ENCODE data around the gene PPM1L. TPM values are rescaled to one million over a fixed set of nuclear protein-coding genes. Genes with fewer than 3 reads are reported as not detected.

Gene PPM1L
- total and polyA plus RNA-seq, 2 donors (not counting 1 experiment from before 2014, with no cell fraction given), result 0.33 to 2.5 TPM

DNA sequence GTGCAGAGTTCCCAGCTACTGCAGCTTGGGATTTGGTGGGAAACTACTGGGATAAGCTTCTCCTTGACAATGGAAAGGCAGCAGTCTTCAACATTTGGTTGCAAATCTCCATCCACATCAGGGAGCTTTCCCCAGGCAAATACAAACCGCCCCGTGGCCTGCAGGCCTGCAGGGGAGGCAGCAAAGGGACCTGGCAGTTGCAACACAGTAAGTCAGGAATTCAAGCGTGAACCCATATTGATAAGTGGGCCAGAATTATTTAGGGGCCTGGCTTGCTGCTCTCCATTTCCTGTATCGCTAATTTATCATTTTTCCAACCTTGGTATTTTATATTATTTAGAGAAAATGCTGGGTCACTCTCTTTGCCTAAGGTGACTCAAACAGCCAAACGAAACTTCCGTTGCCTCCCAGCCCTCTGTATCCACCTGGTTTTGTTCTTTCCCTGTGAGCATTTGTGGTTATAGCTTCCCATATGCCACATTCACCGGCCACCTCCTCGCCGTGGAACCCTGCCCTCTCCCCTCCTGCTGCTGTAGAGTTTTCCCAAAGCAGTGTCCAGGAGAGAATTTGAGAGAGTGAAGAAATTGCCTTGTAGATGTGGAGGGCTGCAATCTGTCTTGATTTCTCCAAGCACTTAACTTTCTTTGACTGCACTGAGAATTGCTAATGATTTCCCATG lies 314.4 kb downstream of the PPM1L start:
- Histone ChIP-seq H3K4me1 (ENCODE audit: control insufficient read depth, extremely low read depth, insufficient read depth, low read length) (no peaks in the 10 kb centered on the region), H4K20me1 (ENCODE audit: control insufficient read depth, extremely low read depth, insufficient read depth, low read length) (no peaks in the 10 kb centered on the region), H3K4me2 (ENCODE audit: extremely low read depth, insufficient read depth, low read length) (no peak overlapping the region), H3K9me3 (ENCODE audit: control insufficient read depth, insufficient read depth, low read depth, low read length) (no peaks in the 10 kb centered on the region), H3K4me3 (replicated peaks in 1 of 4; ENCODE audit: control extremely low read depth in 1 of 4, insufficient read depth in 1 of 4, low read depth in 3 of 4, low read length in 4 of 4) (no peak overlapping the region), H3K79me2 (ENCODE audit: control insufficient read depth, insufficient read depth, low read length) (no peaks in the 10 kb centered on the region), H3K9ac (ENCODE audit: insufficient read depth, low read length) (no peak overlapping the region), H3K27me3 (ENCODE audit: control insufficient read depth, insufficient read depth, low read length) (no peaks in the 10 kb centered on the region), H3K36me3 (ENCODE audit: control insufficient read depth, insufficient read depth, low read length) (no peaks in the 10 kb centered on the region), H3K27ac (ENCODE audit: insufficient read depth, low read length) (no peak overlapping the region), H2AFZ (ENCODE audit: low read length) (no peak overlapping the region)
- TF ChIP-seq, protein P1, sequence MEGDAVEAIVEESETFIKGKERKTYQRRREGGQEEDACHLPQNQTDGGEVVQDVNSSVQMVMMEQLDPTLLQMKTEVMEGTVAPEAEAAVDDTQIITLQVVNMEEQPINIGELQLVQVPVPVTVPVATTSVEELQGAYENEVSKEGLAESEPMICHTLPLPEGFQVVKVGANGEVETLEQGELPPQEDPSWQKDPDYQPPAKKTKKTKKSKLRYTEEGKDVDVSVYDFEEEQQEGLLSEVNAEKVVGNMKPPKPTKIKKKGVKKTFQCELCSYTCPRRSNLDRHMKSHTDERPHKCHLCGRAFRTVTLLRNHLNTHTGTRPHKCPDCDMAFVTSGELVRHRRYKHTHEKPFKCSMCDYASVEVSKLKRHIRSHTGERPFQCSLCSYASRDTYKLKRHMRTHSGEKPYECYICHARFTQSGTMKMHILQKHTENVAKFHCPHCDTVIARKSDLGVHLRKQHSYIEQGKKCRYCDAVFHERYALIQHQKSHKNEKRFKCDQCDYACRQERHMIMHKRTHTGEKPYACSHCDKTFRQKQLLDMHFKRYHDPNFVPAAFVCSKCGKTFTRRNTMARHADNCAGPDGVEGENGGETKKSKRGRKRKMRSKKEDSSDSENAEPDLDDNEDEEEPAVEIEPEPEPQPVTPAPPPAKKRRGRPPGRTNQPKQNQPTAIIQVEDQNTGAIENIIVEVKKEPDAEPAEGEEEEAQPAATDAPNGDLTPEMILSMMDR (conservative IDR thresholded peaks at IDR 0.05 in 1 of 2, IDR thresholded peaks at IDR 0.05 in 1 of 2; ENCODE audit: low read depth in 1 of 2, low read length in 2 of 2), result no peak
- no peak for TF ChIP-seq EZH2 (IDR thresholded peaks at IDR 0.05; ENCODE audit: low read length, missing control alignments)
- no peak for DNase-seq (ENCODE audit: low read depth in 2 of 2)

DNA sequence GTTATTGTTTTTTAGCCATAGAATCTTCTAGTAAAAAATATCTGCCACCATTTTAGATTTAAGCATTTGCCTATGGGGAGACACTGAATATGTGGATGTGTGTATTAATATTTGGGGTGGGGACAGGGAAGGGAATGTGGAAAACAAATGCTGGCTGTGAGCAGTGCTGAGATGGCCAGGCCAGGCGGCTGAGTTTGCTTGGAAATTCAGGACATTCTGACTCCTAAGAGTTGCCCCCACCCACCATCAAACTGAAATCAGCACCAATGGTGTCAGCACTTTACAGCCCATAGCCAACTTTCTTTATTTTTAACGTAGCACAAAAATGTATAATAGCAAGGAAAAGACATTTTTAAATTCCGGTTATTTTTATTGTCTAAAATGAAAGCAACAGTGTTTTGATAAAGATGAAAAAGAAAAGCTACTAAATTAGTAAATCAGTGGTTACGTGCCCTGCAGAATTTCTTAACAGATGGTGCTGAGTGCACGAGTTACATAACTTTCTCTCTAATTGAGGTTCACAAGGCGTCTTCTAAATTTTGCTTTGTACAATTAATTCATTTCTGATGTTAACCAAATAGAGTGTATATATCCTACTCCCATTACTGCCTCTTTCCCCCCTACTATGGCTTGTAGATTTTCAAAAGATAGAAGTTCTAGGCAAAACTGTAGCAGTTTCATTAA lies 315.1 kb downstream of the PPM1L start:
- Histone ChIP-seq H3K36me3 (ENCODE audit: control insufficient read depth, insufficient read depth, low read length) (no peaks in the 10 kb centered on the region), H3K4me1 (ENCODE audit: control insufficient read depth, extremely low read depth, insufficient read depth, low read length) (no peaks in the 10 kb centered on the region), H3K79me2 (ENCODE audit: control insufficient read depth, insufficient read depth, low read length) (no peaks in the 10 kb centered on the region), H3K27me3 (ENCODE audit: control insufficient read depth, insufficient read depth, low read length) (no peaks in the 10 kb centered on the region), H3K4me3 (replicated peaks in 1 of 4; ENCODE audit: control extremely low read depth in 1 of 4, insufficient read depth in 1 of 4, low read depth in 3 of 4, low read length in 4 of 4) (no peak overlapping the region), H3K9ac (ENCODE audit: insufficient read depth, low read length) (no peak overlapping the region), H3K27ac (ENCODE audit: insufficient read depth, low read length) (no peak overlapping the region), H3K4me2 (ENCODE audit: extremely low read depth, insufficient read depth, low read length) (no peak overlapping the region), H2AFZ (ENCODE audit: low read length) (no peak overlapping the region), H4K20me1 (ENCODE audit: control insufficient read depth, extremely low read depth, insufficient read depth, low read length) (no peaks in the 10 kb centered on the region), H3K9me3 (ENCODE audit: control insufficient read depth, insufficient read depth, low read depth, low read length) (no peaks in the 10 kb centered on the region)
- no peak for DNase-seq (ENCODE audit: low read depth in 2 of 2)
- no peak for TF ChIP-seq EZH2 (IDR thresholded peaks at IDR 0.05; ENCODE audit: low read length, missing control alignments)
- TF ChIP-seq, protein P1 (conservative IDR thresholded peaks at IDR 0.05 in 1 of 2, IDR thresholded peaks at IDR 0.05 in 1 of 2; ENCODE audit: low read depth in 1 of 2, low read length in 2 of 2), result no peak

DNA sequence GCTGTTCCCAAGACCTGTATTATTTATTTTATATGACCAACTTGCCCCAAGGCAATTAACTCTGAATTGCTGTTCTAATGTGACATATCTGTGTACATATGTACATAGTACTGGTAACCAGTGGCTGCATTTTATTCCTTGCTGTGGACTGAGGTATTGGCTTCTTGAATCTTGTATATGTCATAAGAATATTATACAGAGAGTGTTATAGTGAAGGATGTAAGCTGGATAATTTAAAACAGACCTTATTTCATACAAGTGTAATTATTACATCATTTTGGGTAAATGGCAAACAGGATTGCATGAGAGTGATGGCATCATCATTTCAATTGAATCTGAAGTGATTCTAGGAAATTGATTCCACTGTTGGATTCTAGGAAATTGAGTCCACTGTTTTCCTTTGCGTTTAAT lies 316.2 kb downstream of the PPM1L start:
- H4K20me1 ChIP-seq (ENCODE audit: control insufficient read depth, extremely low read depth, insufficient read depth, low read length), result no peaks in the 10 kb centered on the region
- no peaks in the 10 kb centered on the region for H3K27me3 ChIP-seq (ENCODE audit: control insufficient read depth, insufficient read depth, low read length)
- H3K79me2 ChIP-seq (ENCODE audit: control insufficient read depth, insufficient read depth, low read length), result no peaks in the 10 kb centered on the region
- no peak overlapping the region for H3K4me2 ChIP-seq (ENCODE audit: extremely low read depth, insufficient read depth, low read length)
- TF ChIP-seq, protein P1 (conservative IDR thresholded peaks at IDR 0.05 in 1 of 2, IDR thresholded peaks at IDR 0.05 in 1 of 2; ENCODE audit: low read depth in 1 of 2, low read length in 2 of 2), result no peak
- TF ChIP-seq EZH2 (IDR thresholded peaks at IDR 0.05; ENCODE audit: low read length, missing control alignments), result no peak
- no peak overlapping the region for H3K27ac ChIP-seq (ENCODE audit: insufficient read depth, low read length)
- no peak overlapping the region for H2AFZ ChIP-seq (ENCODE audit: low read length)
- peak in 1 of 2 donors; percentile 17 for DNase-seq (ENCODE audit: low read depth in 2 of 2)
- no peaks in the 10 kb centered on the region for H3K9me3 ChIP-seq (ENCODE audit: control insufficient read depth, insufficient read depth, low read depth, low read length)
- H3K9ac ChIP-seq (ENCODE audit: insufficient read depth, low read length), result no peak overlapping the region
- H3K36me3 ChIP-seq (ENCODE audit: control insufficient read depth, insufficient read depth, low read length), result no peaks in the 10 kb centered on the region
- H3K4me3 ChIP-seq (replicated peaks in 1 of 4; ENCODE audit: control extremely low read depth in 1 of 4, insufficient read depth in 1 of 4, low read depth in 3 of 4, low read length in 4 of 4), result no peak overlapping the region
- no peaks in the 10 kb centered on the region for H3K4me1 ChIP-seq (ENCODE audit: control insufficient read depth, extremely low read depth, insufficient read depth, low read length)
